ENCODE measurements around the gene BAHCC1.

BAHCC1 gene

DNA sequence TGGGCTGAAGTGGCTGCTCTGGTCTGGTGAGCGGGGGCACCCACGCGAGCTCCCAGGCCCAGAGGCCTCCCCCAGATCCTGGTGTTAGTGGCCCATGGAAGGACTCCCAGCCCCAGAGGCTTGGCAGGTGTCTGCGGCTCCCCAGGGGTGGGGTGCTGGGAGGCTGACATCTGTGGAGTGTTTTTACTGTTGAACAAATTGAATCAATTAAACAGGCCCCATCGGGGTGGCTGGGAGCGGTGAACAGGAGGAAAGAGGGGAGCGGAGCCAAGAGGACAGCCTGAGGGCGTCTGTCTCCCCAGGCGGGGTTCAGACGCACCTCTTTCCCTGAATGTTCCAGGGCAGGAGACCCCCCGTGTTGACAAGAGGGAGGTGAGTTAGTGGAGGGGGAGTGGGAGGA is 87.4 kb downstream of the BAHCC1 start:
- peak in 2 of 3 experiments; percentile 46 to 63 for DNase-seq

DNA sequence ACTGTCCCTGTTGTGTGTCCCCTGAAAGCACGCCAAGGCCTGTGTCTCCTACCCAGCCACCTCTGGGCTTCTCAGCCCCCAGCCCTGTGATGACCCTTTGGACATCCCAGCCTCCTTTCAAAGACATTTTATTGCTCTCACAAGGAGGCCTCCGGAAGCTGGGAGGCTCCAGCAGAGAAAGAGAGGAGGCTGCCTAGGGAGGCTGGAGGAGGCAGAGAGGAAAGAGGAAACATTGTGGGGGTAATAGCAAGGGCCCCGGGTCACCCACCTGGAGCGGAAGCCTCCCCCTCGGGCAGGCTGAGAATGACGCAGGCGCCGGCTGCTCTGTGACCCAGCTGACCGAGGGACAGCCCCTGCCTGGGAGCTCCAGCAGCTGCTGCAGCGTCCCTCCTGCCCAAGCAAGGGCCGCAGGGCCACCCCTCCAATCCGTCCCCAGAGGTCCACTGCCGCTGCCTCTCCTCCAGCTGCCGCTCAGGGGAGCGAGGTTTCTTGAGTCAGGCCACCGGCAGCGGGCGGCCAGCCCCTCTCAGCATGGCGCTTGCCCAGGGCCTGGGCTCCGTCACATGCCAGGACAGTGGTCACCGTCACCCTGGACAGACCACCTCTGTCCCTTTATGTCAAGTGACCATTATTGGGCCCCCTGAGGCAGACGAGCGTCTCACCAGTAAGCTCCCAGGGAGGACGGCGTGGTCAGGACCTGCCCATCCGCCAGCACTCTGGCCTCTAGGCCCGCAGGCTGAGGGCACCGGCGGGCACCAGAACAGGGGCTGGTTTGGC is 88.0 kb downstream of the BAHCC1 start:
- DNase-seq: peak in 2 of 3 experiments; percentile 63 to 67

GRCh38 chr17:81483862-81484194 is 88.6 kb downstream of the BAHCC1 start:
- no peak for DNase-seq

DNA sequence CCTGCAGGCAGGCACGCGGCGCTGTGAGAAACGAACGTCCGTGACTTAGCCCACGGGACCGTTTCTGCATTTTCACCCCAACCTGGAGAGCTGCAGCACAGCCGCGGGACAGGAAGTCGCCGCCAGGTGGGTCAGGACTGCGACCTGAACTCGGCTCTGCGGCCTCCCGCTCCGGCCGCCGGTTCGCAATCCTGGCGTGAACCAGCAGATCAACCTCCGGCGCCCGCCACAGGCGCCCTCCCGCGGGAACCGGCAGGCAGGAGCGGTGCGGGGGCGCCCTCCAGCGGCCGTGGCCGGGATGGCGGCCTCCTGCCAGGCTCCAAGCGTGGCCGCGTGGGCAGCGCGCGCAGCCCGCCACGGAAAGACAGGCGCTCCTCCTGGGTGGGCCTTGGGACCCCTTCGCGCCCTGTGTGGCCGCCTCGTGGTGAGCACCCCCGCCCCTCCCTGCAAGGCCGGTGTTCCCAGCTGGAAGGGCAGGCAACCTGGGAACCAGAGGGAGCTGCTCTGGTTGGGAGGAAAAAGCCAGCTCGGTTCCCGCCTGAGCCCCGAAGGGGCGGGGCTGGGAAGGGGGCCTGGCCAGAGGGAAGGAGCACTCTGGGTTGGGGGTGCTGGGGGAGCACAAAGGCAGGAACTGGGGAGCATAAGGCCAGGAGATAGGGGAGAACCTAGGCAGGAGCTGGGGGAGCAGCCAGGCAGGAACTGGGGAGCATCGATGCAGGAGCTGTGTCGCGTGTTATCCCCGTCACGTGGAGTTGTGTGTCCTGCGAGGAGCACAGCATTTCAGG is 89.1 kb downstream of the BAHCC1 start:
- DNase-seq: peak; percentile 88 to 90 (median 88)

DNA sequence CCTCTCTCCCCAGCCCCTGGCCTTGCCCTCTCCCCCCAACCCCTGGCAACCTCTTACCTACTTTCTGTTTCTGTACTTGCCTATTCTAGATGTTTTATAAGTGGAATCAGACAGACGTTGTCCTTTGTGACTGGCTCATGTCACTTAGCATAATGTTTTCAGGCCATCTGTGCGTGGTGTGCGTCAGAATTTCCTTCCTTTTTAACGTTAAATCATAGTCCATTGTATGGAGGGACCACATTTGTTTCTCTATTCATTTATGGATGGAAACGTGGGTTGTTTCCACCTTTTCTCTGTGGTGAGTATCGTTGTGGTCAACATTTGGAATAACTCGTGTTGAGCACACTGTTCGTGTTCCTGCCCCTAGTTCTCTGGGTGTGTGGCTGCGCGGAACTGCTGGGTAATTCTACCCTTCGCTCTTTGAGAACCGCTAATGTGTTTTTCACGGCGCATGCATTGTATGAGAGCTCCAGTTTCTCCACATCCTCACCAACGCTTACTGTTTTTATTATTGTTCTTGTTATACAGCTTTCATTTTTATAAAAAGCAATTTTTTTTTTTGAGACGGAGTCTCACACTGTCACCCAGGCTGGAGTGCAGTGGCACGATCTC is 91.0 kb downstream of the BAHCC1 start:
- DNase-seq: peak in 1 of 3 experiments; percentile 25

GRCh38 chr17:81487089-81487486 is 91.8 kb downstream of the BAHCC1 start:
- peak in 1 of 3 experiments; percentile 50 for DNase-seq

DNA sequence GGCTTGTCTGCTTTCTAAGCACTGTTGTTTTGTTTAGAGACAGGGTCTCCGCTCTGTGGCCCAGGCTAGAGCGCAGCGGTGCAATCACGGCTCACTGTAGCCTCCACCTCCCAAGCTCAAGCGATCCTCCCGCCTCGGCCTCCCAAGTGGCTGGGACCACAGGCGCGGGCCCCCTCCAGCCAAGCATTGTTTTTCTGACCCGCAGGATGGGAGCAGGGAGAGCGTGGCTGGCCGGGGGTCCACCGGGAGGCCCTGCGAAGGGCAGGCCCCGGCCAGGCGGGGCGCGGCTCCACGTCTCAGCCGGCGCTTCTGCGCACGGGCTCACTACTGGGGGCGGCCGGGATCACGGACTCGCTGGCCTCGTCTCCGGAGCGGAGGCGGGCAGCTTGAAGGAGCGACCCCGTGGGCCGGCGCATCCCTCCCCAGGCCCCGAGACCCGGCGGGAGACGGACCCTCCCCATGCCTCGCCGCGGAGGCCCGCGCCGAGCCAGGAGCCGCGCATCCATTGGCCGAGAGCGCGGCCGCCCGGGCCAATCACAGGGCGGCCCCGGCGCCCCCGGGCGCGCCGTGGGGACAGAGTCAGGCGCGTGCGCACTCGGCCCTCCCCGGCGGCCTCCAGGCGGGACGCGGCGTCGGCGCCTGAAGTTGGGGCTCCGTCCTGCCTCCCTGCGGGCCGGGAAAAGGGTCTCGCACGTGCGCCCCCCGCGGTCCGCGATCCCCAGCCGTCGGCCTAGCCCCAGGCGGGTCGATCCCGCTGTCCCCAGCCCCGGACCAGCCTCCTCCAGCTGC is 92.4 kb downstream of the BAHCC1 start:
- peak; percentile 88 to 90 (median 90) for DNase-seq

DNA sequence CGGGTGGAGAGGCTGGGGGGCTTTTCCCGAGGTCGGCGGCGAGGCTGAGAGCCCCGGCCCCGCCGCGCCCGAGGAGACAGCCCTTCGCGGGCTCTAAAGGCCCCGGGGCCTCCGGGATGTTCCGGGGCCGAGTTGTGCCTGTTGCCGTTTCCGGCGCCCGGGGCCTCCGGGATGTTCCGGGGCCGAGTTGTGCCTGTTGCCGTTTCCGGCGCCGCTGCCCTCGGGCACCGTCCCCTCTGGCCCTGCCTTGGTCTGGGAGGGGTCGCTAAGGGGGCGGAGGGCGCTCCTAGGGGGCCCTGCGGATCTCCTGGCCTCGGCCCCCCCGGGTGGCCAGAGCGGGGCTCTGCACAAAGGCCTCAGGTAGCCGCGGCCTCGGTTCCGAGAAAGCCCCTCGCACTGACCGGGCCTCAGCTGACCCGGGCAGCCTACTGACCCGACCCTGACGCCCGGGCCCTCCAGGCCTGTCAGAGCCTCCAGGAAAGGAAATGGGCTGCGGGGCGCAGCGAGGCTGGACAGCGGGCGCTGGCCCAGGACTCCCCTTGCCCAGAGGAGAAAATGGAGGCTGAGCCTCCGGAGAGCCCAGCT is 93.1 kb downstream of the BAHCC1 start:
- peak in 1 of 3 experiments; percentile 66 for DNase-seq

- DNase-seq: peak; percentile 15 to 52 (median 49)
These were observed 94.0 kb downstream of the BAHCC1 start for GRCh38 chr17:81489012-81489997.

- no peak for DNase-seq
These were observed 95.0 kb downstream of the BAHCC1 start for GRCh38 chr17:81489998-81490992.

DNA sequence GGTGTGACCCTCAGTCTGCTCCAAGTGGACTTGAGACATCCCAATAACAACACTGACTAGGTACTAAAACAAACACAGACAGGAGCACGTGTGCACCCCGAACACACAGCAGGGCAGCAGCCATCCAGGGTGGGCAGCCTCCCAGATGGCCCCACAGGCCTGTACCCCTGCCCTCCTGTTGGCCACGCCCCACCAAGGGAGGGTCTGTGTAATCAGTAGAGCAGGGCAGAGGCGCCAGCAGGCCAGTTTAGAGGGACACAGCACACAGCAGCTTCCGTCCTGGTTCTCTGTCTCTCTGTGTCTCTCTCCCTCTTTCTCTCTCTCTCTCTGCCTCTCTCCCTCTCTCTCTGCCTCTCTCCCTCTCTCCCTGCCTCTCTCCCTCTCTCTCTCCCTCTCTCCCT is 95.9 kb downstream of the BAHCC1 start:
- DNase-seq: no peak

GRCh38 chr17:81491761-81492160 is 96.5 kb downstream of the BAHCC1 start:
- DNase-seq: peak in 1 of 3 experiments; percentile 19

- no peak for DNase-seq
These were observed 96.9 kb downstream of the BAHCC1 start for GRCh38 chr17:81492202-81492601.

DNA sequence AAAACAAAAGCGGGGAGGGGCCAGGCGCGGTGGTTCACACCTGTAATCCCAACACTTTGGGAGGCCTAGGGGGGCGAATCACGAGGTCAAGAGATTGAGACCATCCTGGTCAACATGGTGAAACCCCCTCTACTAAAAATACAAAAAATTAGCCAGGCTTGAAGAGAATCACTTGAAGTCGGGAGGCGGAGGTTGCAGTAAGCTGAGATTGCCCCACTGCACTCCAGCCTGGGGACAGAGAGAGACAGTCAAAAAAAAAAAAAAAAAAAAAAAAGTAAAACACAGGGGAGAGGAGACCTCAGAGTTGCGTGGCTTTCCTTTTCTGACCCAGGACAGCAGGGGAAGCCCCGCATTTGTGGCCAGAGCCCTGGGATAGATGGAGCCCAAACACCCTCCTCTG is 97.4 kb downstream of the BAHCC1 start:
- no peak for DNase-seq

- DNase-seq: no peak
These were observed 98.2 kb downstream of the BAHCC1 start for GRCh38 chr17:81493198-81494038.

DNA sequence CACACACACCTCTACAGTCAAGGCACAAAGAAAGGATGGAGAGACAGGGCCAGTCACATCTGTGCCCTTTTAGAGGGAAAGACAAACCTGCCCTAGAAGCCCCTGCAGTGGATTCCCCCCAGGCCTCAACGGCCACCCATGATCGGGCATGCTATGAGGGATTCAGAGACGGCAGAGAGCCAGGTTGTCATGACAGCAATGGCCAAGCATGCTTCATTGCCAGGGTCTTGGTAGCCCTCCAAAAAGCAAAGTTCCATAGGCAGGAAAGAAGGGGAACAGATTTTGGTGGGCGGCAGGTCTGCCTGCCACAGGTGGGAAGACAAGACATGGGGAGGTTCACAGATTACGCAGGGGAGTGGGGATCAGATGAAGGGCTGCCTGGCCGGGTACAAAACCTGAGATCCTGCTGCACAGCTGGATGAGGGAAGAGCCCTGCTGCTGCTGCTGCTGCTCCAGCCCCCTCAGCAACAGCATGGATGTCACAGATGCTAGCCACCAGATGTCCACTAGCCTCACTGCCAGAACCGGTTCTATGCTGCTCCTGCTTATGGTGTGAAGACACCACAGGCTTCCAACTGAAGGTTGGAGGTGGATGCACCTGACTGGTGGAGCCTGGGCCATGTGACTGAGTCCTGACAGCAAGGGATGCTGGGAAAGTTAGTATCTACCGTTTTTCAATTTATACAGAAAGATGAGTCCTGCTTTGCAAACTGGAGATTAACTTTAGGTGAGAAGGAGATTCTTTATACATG is 99.5 kb downstream of the BAHCC1 start:
- DNase-seq: peak in 2 of 3 experiments; percentile 17 to 57

GRCh38 chr17:81498953-81499600 is 103.8 kb downstream of the BAHCC1 start:
- DNase-seq: no peak

DNA sequence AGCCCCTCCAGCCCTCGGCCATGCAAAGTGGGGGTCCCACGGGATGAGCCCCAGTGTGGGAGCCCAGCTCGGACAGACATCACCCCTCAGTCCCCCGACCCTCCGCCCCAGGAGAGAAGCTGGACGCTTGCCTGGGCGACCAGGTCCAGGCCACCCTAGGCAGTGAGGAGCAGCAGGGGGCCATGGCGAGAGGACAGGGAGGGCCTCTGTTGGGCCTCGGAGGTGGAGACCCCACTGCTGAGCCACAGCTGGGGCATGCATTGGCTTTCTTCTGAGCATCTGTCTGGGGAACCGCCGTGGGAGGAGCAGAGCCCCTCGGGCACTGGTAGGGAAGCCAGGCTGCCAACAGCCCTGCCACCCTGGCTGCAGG is 104.3 kb downstream of the BAHCC1 start:
- DNase-seq: no peak
